Endothelial cell of umbilical vein (primary cell): ENCODE results near the gene PRDM11.

Source experiments
- CTCF ChIP-seq, 2 donors: IDR thresholded peaks; 1 replicate in 1 of 2; 2 replicates in 1 of 2; pipeline ENCODE4 v1.5.1; 2011; ENCODE audit warnings: low read length in 2 of 2, mild to moderate bottlenecking in 2 of 2, moderate library complexity in 2 of 2, control low read depth in 1 of 2, inconsistent platforms in 1 of 2, low read depth in 1 of 2; ENCODE audit not compliant: insufficient read depth in 1 of 2; ENCODE audit errors: extremely low read depth in 1 of 2
- EZH2 ChIP-seq: IDR thresholded peaks from 2 replicates; pipeline ENCODE4 v1.6.1; 2012; ENCODE audit warnings: borderline replicate concordance, low read depth, mild to moderate bottlenecking, moderate library complexity, low read length, inconsistent platforms; ENCODE audit not compliant: severe bottlenecking
- JUN ChIP-seq: IDR thresholded peaks from 2 replicates; pipeline ENCODE4 v1.6.1; 2011; ENCODE audit warnings: borderline replicate concordance, low read depth; ENCODE audit not compliant: insufficient read length, insufficient read depth
- MAX ChIP-seq: IDR thresholded peaks from 2 replicates; pipeline ENCODE4 v1.6.1; 2011; ENCODE audit not compliant: insufficient read depth, insufficient read length
- POLR2A ChIP-seq: IDR thresholded peaks from 2 replicates; pipeline ENCODE4 v1.6.1; 2012; ENCODE audit warnings: low read depth, mild to moderate bottlenecking, control low read depth, low read length
- POLR2AphosphoS5 ChIP-seq: IDR thresholded peaks from 2 replicates; pipeline ENCODE4 v1.6.1; 2012; ENCODE audit warnings: low read depth, mild to moderate bottlenecking, control low read depth, low read length, moderate library complexity; ENCODE audit not compliant: insufficient read depth

DNA sequence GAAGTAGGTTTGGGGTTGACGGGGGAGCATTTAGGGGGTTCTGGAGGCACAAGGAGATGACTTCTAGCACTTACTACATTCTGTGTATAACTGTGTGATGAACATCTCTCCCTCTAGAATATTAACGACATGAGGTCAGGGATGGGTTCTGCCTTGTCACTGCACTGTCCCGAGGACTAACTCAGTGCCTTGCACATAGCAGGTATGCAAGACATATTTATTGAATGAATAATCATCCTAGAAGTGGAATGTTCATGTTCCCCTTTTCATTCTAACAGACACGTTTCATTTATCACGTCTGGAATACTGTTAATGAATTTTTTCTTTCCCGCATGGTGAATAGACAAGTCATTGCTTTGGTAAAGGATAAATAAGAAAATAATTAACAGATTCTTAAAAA lies 127.1 kb downstream of the PRDM11 start:
- TF ChIP-seq CTCF (IDR thresholded peaks at IDR 0.05; ENCODE audit: extremely low read depth in 1 of 2, insufficient read depth in 1 of 2, low read depth in 1 of 2, low read length in 2 of 2) (no peak), EZH2 (no peak), POLR2AphosphoS5 (no peak), POLR2A (no peak), JUN (no peak), MAX (no peak)
